ENCODE measurements around the gene HDAC2. TPM values are rescaled to one million over a fixed set of nuclear protein-coding genes. Genes with fewer than 3 reads are reported as not detected.

Gene HDAC2
- total RNA-seq, 1 experiment from 2014 or later = 66.1 TPM

- no peaks in the 10 kb centered on the region for H3K9me3 ChIP-seq (ENCODE audit: low read length)
- no peak overlapping the region for H2AFZ ChIP-seq (ENCODE audit: low read length)
- H3K9me2 ChIP-seq (replicated peaks; ENCODE audit: low read length) = no peaks in the 10 kb centered on the region
- no peaks in the 10 kb centered on the region for H3F3A ChIP-seq (ENCODE audit: low read length, unreplicated experiment)
- no peak overlapping the region for H3K4me3 ChIP-seq (ENCODE audit: low read length)
- no peak overlapping the region for H3K4me2 ChIP-seq (ENCODE audit: low read length)
- peaks cover 10% of the 10 kb centered on the region; the same call in 1 of the 2 replicates for H3K4me1 ChIP-seq (ENCODE audit: insufficient read depth, low read length)
- peaks cover 84% of the 10 kb centered on the region for H3K79me2 ChIP-seq (ENCODE audit: low read length)
- no peak for DNase-seq
- no peak overlapping the region for H3K9ac ChIP-seq (ENCODE audit: low read length)
- no peak overlapping the region for H3K27ac ChIP-seq (ENCODE audit: low read length)
- CTCF ChIA-PET = no interaction called here
- H3K36me3 ChIP-seq (ENCODE audit: low read depth, low read length) = peaks cover 28% of the 10 kb centered on the region
- no TSS peak for BruUV-seq (replicated peaks)
- no peak for ATAC-seq
- no peaks in the 10 kb centered on the region for H3K27me3 ChIP-seq (ENCODE audit: low read length)
- TF ChIP-seq CTCF (conservative IDR thresholded peaks at IDR 0.05; ENCODE audit: low read depth, low read length) = no peak
- no peak for TF ChIP-seq EZH2 (IDR thresholded peaks at IDR 0.05; ENCODE audit: low read length, unreplicated experiment)
- no peak for TF ChIP-seq EZH2phosphoT487 (IDR thresholded peaks at IDR 0.05; ENCODE audit: borderline replicate concordance, low read length)
- intact Hi-C loops (cut with micrococcal nuclease) = no loop called here
- POLR2A ChIA-PET (ENCODE audit: unreplicated experiment) = no interaction called here
- peaks cover 44% of the 10 kb centered on the region for H4K20me1 ChIP-seq (ENCODE audit: low read length)
These were observed 11.7 kb downstream of the HDAC2 start for GRCh38 chr6:113959235-113959634.

GRCh38 chr6:113954653-113955052, 16.3 kb downstream of the HDAC2 start:
- Histone ChIP-seq H3K4me2 (ENCODE audit: low read length) (no peak overlapping the region), H3K4me1 (ENCODE audit: insufficient read depth, low read length) (peaks cover 19% of the 10 kb centered on the region), H3K27me3 (ENCODE audit: low read length) (no peaks in the 10 kb centered on the region), H3F3A (ENCODE audit: low read length, unreplicated experiment) (no peaks in the 10 kb centered on the region), H3K27ac (ENCODE audit: low read length) (no peak overlapping the region), H3K9me3 (ENCODE audit: low read length) (no peaks in the 10 kb centered on the region), H3K9me2 (replicated peaks; ENCODE audit: low read length) (no peaks in the 10 kb centered on the region), H3K79me2 (ENCODE audit: low read length) (peaks cover 38% of the 10 kb centered on the region), H2AFZ (ENCODE audit: low read length) (no peak overlapping the region), H3K36me3 (ENCODE audit: low read depth, low read length) (peaks cover 45% of the 10 kb centered on the region), H4K20me1 (ENCODE audit: low read length) (peaks cover 13% of the 10 kb centered on the region; the same call in 1 of the 2 replicates), H3K9ac (ENCODE audit: low read length) (no peak overlapping the region), H3K4me3 (ENCODE audit: low read length) (no peak overlapping the region)
- ATAC-seq (no peak), DNase-seq (no peak)
- POLR2A ChIA-PET (ENCODE audit: unreplicated experiment) = no interaction called here
- no TSS peak for BruUV-seq (replicated peaks)
- intact Hi-C loops (cut with micrococcal nuclease) = no loop called here
- CTCF ChIA-PET = no interaction called here
- no peak for TF ChIP-seq EZH2 (IDR thresholded peaks at IDR 0.05; ENCODE audit: low read length, unreplicated experiment)
- no peak for TF ChIP-seq EZH2phosphoT487 (IDR thresholded peaks at IDR 0.05; ENCODE audit: borderline replicate concordance, low read length)
- no peak for TF ChIP-seq CTCF (conservative IDR thresholded peaks at IDR 0.05; ENCODE audit: low read depth, low read length)

GRCh38 chr6:113953346-113953745, 17.6 kb downstream of the HDAC2 start:
- TF ChIP-seq CTCF (conservative IDR thresholded peaks at IDR 0.05; ENCODE audit: low read depth, low read length) (no peak), EZH2 (IDR thresholded peaks at IDR 0.05; ENCODE audit: low read length, unreplicated experiment) (no peak), EZH2phosphoT487 (IDR thresholded peaks at IDR 0.05; ENCODE audit: borderline replicate concordance, low read length) (no peak)
- H3F3A ChIP-seq (ENCODE audit: low read length, unreplicated experiment) = no peaks in the 10 kb centered on the region
- H3K9ac ChIP-seq (ENCODE audit: low read length) = no peak overlapping the region
- no peak overlapping the region for H3K4me3 ChIP-seq (ENCODE audit: low read length)
- H3K27ac ChIP-seq (ENCODE audit: low read length) = no peak overlapping the region
- ChIA-PET CTCF (no interaction called here), POLR2A (ENCODE audit: unreplicated experiment) (no interaction called here)
- H3K27me3 ChIP-seq (ENCODE audit: low read length) = no peaks in the 10 kb centered on the region
- ATAC-seq (peak; percentile 50), DNase-seq (peak; percentile 53)
- peaks cover 25% of the 10 kb centered on the region for H3K79me2 ChIP-seq (ENCODE audit: low read length)
- no peak overlapping the region; the same call in 1 of the 2 replicates for H3K4me2 ChIP-seq (ENCODE audit: low read length)
- BruUV-seq (replicated peaks) = no TSS peak
- intact Hi-C loops (cut with micrococcal nuclease) = no loop called here
- H3K4me1 ChIP-seq (ENCODE audit: insufficient read depth, low read length) = peaks cover 19% of the 10 kb centered on the region
- H3K9me3 ChIP-seq (ENCODE audit: low read length) = no peaks in the 10 kb centered on the region
- H3K9me2 ChIP-seq (replicated peaks; ENCODE audit: low read length) = no peaks in the 10 kb centered on the region
- peaks cover 7% of the 10 kb centered on the region; the same call in 1 of the 2 replicates for H4K20me1 ChIP-seq (ENCODE audit: low read length)
- peaks cover 38% of the 10 kb centered on the region for H3K36me3 ChIP-seq (ENCODE audit: low read depth, low read length)
- H2AFZ ChIP-seq (ENCODE audit: low read length) = no peak overlapping the region

All from PC-3 (cell line).